Activated naive CD8-positive, alpha-beta T cell treated with anti-CD3 and anti-CD28 coated beads, Interleukin-2, amount 50 U/mL, for 24 hours (primary cell): Measurements from ENCODE around the gene TUBB.

Source experiments
- ATAC-seq: fragments of 150-1000 bp; cut with Tn5 transposase; one replicate; pipeline ENCODE4 v1.10.0; 2021
- DNase-seq: peaks from one replicate; pipeline ENCODE4 v3.0.0; 2021
- H3K27ac Mint-ChIP-seq: one replicate; pipeline ENCODE4 v1.8.0; 2021; ENCODE audit warnings: mild to moderate bottlenecking, mixed read lengths
- H3K27me3 Mint-ChIP-seq: one replicate; pipeline ENCODE4 v1.8.0; 2021; ENCODE audit warnings: mixed read lengths
- H3K36me3 Mint-ChIP-seq: one replicate; pipeline ENCODE4 v1.8.0; 2021; ENCODE audit warnings: low read depth, mixed read lengths
- H3K4me1 Mint-ChIP-seq: one replicate; pipeline ENCODE4 v1.8.0; 2021; ENCODE audit warnings: mixed read lengths
- H3K4me3 Mint-ChIP-seq: one replicate; pipeline ENCODE4 v1.8.0; 2021; ENCODE audit warnings: mild to moderate bottlenecking, moderate library complexity, mixed read lengths
- H3K9me3 Mint-ChIP-seq: one replicate; pipeline ENCODE4 v1.8.0; 2021; ENCODE audit warnings: mixed read lengths

Gene TUBB

GRCh38 chr6:30738532-30738931 lies 18.4 kb downstream of the TUBB start:
- H3K4me3 Mint-ChIP-seq = peak overlapping the region; percentile 12
- H3K27me3 Mint-ChIP-seq = peaks cover 3% of the 10 kb centered on the region
- ATAC-seq (no peak), DNase-seq (no peak)
- peaks cover 87% of the 10 kb centered on the region for H3K4me1 Mint-ChIP-seq
- H3K36me3 Mint-ChIP-seq = peaks cover 73% of the 10 kb centered on the region
- peak overlapping the region; percentile 47 for H3K27ac Mint-ChIP-seq
- H3K9me3 Mint-ChIP-seq = no peaks in the 10 kb centered on the region

- Mint-ChIP-seq H3K4me1 (peaks cover 89% of the 10 kb centered on the region), H3K4me3 (peak overlapping the region; percentile 96), H3K9me3 (no peaks in the 10 kb centered on the region), H3K27ac (peak overlapping the region; percentile 85), H3K27me3 (peaks cover 5% of the 10 kb centered on the region), H3K36me3 (peaks cover 73% of the 10 kb centered on the region)
- ATAC-seq (no peak), DNase-seq (no peak)
Observed at GRCh38 chr6:30740540-30740870, 20.4 kb downstream of the TUBB start.

DNA sequence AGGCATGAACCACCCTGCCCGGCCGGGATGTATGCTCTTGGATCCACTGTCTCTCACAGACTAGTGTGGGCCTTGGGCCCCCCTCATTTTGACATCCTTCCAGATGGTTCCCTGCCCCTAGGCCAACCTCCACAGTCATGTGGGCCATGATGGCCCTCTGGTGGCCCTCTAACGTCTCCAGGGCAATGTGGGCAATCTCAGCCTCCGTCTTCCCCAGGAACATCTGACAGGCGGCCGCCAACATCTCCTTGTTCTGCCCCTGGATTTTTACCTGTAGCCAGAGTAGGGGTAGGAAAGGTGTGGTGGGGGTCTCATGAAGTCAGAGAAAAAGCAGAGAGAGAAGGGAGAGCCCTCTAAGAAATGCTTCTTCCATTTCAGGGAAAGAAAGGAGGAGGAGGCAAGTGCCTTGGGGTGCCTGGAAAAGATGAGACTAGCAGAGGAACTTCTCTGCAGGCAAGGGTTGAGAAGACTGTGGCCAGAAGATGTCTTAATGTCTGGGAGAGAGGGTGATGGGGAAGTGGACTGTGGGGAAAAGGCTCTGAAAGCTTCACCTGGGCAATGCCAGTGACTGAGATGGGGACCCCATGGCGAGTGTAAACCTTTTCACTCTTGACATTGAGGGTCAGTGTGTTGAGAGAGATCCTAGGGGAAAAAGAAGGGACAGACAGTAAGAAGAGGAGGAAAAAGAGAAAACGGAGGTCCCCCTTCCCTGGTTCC lies 21.1 kb downstream of the TUBB start:
- Mint-ChIP-seq H3K4me1 (peaks cover 86% of the 10 kb centered on the region), H3K36me3 (peaks cover 66% of the 10 kb centered on the region), H3K27me3 (peaks cover 5% of the 10 kb centered on the region), H3K4me3 (peak overlapping the region; percentile 96), H3K27ac (peak overlapping the region; percentile 85), H3K9me3 (no peaks in the 10 kb centered on the region)
- ATAC-seq (no peak), DNase-seq (peak; percentile 42)

GRCh38 chr6:30741789-30742315 lies 21.7 kb downstream of the TUBB start:
- ATAC-seq = no peak
- H3K27me3 Mint-ChIP-seq = peaks cover 5% of the 10 kb centered on the region
- H3K4me1 Mint-ChIP-seq = peaks cover 83% of the 10 kb centered on the region
- no peaks in the 10 kb centered on the region for H3K9me3 Mint-ChIP-seq
- H3K27ac Mint-ChIP-seq = peak overlapping the region; percentile 85
- H3K36me3 Mint-ChIP-seq = peaks cover 62% of the 10 kb centered on the region
- DNase-seq = no peak
- H3K4me3 Mint-ChIP-seq = peak overlapping the region; percentile 96

DNA sequence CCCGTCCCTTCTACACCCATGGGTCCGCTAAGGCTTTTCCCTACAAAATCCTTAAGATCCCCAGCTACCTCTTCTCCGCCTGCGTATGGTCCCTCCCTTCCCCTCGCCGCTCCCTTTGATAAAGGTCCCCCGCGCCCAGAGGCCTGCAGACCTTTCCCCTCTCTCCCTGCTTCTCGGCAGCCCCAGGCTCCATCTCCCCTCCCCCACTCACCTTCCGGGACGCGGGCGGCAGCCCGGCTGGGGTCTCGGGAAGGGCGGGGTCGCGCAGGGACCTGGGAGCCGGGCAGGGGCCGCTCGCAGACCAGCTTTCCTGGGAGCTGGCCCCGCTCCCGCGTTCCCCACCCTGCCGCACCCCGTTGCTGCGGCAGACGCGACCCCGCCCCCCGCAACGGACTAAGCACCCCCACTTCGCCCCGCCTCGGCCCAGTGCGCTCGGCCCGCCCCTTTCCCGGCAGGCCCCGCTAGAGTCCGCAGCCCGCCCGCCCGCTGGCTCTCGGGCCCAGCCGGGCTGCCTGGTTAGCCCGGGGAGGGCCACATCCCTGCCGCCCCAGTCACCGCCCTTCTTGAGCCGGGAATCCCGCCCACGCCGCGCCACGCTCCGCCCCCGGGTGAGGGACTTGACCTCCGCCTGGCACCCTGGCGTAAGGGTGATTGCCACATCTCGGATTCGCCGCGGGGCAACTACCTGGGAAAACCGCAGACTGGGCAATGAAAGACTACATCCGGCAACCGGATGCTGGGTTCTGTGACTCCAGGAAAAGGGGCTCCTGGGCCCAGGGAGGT lies 22.4 kb downstream of the TUBB start, which contains the start of gene FLOT1:
Gene FLOT1, minus strand, starts transcription at position 372 of the 783 bp plus-strand sequence. CDS start 498 bp downstream, outside the sequence.
- Mint-ChIP-seq H3K4me1 (peaks cover 81% of the 10 kb centered on the region), H3K27ac (peak within 1 kb of the TSS; percentile 97), H3K4me3 (peak within 1 kb of the TSS; percentile 96), H3K36me3 (peaks cover 55% of the 10 kb centered on the region), H3K27me3 (peaks cover 5% of the 10 kb centered on the region), H3K9me3 (no peaks in the 10 kb centered on the region)
- ATAC-seq (peak; percentile 78), DNase-seq (peak; percentile 99)

DNA sequence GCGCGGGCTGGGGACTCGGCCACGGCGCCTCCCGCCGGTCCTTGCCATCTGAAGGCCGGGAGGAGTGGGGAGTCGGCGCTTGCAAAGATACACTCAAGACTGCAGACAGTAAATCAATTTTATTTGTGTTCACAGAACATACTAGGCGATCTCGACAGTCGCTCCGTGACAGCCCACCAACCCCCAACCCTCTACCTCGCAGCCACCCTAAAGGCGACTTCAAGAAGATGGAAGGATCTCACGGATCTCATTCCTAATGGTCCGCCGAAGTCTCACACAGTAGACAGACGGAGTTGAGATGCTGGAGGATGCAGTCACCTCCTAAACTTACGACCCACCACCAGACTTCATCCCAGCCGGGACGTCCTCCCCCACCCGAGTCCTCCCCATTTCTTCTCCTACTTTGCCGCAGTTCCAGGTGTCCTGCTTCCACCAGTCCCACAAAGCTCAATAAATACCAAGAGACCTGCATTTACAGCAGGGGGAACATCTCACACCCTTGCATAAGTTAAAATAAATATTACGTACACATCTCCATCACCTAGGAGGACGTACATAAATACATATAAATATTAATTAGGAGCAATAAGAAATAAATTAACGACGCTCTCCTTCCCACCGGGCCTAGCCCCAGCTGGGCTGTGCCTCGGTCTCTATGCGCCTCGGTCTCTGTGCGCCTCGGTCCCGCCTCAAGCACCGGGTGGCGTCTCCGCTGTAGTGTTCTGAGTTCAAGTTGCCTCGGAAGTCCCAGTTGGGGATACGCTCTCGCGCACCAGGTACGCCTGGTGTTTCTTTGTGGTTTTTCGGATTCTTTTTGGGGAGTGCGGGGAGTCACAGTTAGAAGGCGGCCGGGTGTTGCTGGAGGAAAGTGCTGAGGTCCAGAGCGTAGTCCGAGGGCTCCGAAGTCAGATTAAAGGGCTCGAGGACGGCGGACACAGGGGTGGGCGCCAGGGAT lies 23.2 kb downstream of the TUBB start:
- Mint-ChIP-seq H3K27me3 (peaks cover 5% of the 10 kb centered on the region), H3K4me1 (peaks cover 81% of the 10 kb centered on the region), H3K27ac (peak overlapping the region; percentile 97), H3K4me3 (peak overlapping the region; percentile 96), H3K9me3 (no peaks in the 10 kb centered on the region), H3K36me3 (peaks cover 52% of the 10 kb centered on the region)
- ATAC-seq (no peak), DNase-seq (peak; percentile 42)

- Mint-ChIP-seq H3K4me3 (peak within 1 kb of the TSS; percentile 96), H3K9me3 (no peaks in the 10 kb centered on the region), H3K4me1 (peaks cover 79% of the 10 kb centered on the region), H3K27me3 (peaks cover 5% of the 10 kb centered on the region), H3K27ac (peak within 1 kb of the TSS; percentile 97), H3K36me3 (peaks cover 44% of the 10 kb centered on the region)
- ATAC-seq = peak; percentile 31
- DNase-seq = peak; percentile 91
Observed at GRCh38 chr6:30744054-30744805, 24.1 kb downstream of the TUBB start, which contains the start of gene IER3. Gene IER3 (minus strand): TSS chr6:30744547. CDS start chr6:30744518, 29 bp downstream.

- Mint-ChIP-seq H3K4me1 (peaks cover 66% of the 10 kb centered on the region), H3K36me3 (peaks cover 18% of the 10 kb centered on the region), H3K27me3 (peaks cover 5% of the 10 kb centered on the region), H3K27ac (peak overlapping the region; percentile 15), H3K4me3 (no peak overlapping the region), H3K9me3 (no peaks in the 10 kb centered on the region)
- ATAC-seq (no peak), DNase-seq (no peak)
Observed at GRCh38 chr6:30747300-30747687, 27.1 kb downstream of the TUBB start.

- H3K27me3 Mint-ChIP-seq = peaks cover 4% of the 10 kb centered on the region
- DNase-seq (no peak), ATAC-seq (no peak)
- H3K27ac Mint-ChIP-seq = peak overlapping the region; percentile 8
- H3K36me3 Mint-ChIP-seq = peaks cover 12% of the 10 kb centered on the region
- no peaks in the 10 kb centered on the region for H3K9me3 Mint-ChIP-seq
- peaks cover 73% of the 10 kb centered on the region for H3K4me1 Mint-ChIP-seq
- H3K4me3 Mint-ChIP-seq = no peak overlapping the region
Observed at GRCh38 chr6:30747902-30748769, 28.0 kb downstream of the TUBB start.

GRCh38 chr6:30748851-30749540 lies 28.8 kb downstream of the TUBB start:
- Mint-ChIP-seq H3K27me3 (no peaks in the 10 kb centered on the region), H3K9me3 (no peaks in the 10 kb centered on the region), H3K27ac (no peak overlapping the region), H3K4me3 (no peak overlapping the region), H3K36me3 (peaks cover 4% of the 10 kb centered on the region), H3K4me1 (peaks cover 70% of the 10 kb centered on the region)
- no peak for DNase-seq
- no peak for ATAC-seq

DNA sequence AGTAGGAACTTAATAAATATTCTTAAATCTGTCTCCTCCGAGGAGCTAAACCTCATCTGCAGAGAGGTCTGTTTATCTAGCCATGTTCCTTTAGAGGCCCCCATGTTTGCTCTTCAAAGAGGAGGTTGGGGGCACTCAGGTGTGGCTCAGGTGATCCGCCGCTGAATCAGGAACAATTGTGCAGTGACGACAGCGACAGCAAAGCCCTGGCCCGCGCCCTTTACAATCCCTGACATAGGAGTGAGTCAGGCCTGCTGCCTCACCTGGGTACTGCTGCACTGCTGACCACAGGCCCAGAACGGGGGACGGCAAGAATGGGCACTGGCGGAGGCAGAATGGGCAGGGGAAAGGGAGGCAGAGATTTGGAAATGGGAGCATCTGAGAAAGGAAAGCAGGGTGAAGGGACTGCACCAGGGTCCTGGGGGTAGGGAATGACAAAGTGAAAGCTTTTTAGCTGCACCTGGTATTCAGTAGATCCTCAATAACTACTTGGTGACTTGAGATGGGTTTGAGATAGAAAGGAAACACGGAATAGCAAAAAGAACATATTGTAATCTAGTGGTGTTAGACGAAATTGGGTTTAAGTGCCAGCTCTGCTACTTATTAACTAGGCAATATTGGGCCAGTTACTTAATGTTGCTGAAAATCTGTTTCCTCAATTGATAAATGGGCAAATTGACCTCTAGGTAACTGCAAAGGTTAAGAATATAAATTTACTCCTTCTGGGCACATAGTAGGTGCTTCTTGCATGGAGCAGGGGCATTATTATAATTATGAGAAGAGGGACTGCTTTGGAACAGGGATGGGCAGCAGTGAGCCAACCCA lies 29.6 kb downstream of the TUBB start:
- H3K4me1 Mint-ChIP-seq = peaks cover 72% of the 10 kb centered on the region
- ATAC-seq = no peak
- H3K4me3 Mint-ChIP-seq = no peak overlapping the region
- H3K9me3 Mint-ChIP-seq = no peaks in the 10 kb centered on the region
- H3K27ac Mint-ChIP-seq = no peak overlapping the region
- DNase-seq = no peak
- H3K27me3 Mint-ChIP-seq = no peaks in the 10 kb centered on the region
- H3K36me3 Mint-ChIP-seq = no peaks in the 10 kb centered on the region

GRCh38 chr6:30750379-30750668 lies 30.2 kb downstream of the TUBB start:
- Mint-ChIP-seq H3K4me1 (peaks cover 70% of the 10 kb centered on the region), H3K27me3 (no peaks in the 10 kb centered on the region), H3K27ac (no peak overlapping the region), H3K4me3 (no peak overlapping the region), H3K9me3 (no peaks in the 10 kb centered on the region), H3K36me3 (no peaks in the 10 kb centered on the region)
- no peak for DNase-seq
- no peak for ATAC-seq
